ENCODE results near the gene TEKT5.

DNA sequence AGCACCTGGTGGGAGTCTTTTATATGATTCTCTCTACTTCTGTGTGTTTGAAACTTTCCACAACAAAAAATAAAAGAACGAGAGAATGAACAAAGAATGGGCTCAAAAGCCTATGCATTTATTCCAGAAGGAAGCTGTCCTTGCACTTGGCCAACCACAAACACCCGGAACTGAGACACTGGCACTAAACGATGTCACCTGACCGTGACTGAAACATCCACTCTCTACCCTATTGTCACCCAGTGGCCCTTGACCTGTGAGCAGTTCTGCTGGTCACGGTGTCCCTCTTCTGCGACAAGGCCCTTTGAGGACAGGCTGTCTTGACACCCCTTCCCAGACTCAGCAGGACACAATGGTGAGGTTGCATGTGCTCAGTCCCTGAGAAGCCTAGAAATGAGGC lies 56.6 kb downstream of the TEKT5 start:
- TF ChIP-seq CTCF (IDR thresholded peaks at IDR 0.05): no peak
- no peak for TF ChIP-seq POLR2A (IDR thresholded peaks at IDR 0.05)

Data from heart left ventricle (tissue), 13 donors.